ENCODE data around the gene PBRM1.

Gene PBRM1

DNA sequence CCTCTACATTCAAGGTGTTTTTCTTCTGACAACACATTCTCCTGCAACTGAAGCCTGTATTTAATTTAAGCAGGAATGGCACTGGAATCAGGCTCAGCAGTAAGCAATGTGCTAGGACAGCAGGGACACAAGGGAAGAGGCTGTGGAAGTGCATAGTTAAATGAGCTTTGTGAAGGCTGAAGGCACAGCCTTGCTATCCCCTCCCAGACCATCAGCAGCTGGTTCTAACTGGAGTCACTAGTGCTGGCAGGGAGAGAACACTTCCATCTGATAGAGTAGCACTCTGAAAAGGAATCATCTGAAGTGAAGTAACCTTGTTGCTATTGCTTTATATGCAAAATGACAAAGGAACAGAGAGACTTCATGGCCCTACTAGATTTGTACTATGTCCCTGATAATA, 134.6 kb downstream of the PBRM1 start:
- no peaks in the 10 kb centered on the region for H3K4me1 ChIP-seq (ENCODE audit: control insufficient read depth, insufficient read depth, low read length)
- H3K27ac ChIP-seq (ENCODE audit: low read length) = no peak overlapping the region
- peaks cover 26 to 41% of the 10 kb centered on the region in 2 donors for H3K36me3 ChIP-seq (ENCODE audit: control insufficient read depth in 2 of 2, insufficient read depth in 2 of 2, low read length in 2 of 2)
- no peak overlapping the region for H3K4me3 ChIP-seq (ENCODE audit: low read length in 2 of 2)
- H3K9me3 ChIP-seq (ENCODE audit: control insufficient read depth in 2 of 2, low read length in 2 of 2) = no peaks in the 10 kb centered on the region
- H3K27me3 ChIP-seq (ENCODE audit: control insufficient read depth in 1 of 2, insufficient read depth in 2 of 2, low read length in 2 of 2) = no peaks in the 10 kb centered on the region
- H3K9ac ChIP-seq (ENCODE audit: low read length in 2 of 2) = no peak overlapping the region

DNA sequence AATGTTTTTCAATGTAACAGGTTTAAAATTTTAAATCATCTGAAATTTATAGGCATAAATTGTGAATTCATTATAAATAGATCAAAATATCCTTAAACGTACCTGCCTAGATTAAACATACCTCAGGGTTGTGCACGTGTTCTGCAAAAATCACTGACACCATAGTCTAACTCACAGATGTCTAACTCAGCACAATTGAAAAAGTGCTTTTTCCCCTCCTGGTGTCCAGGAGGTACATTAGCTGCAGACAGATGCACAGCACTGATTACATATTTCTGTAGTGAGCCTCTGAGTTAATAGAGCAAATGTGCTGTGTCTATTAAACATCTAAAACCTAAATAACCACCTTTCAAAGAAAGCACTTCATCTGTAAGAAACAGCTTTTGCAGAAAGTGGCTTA, 138.6 kb downstream of the PBRM1 start:
- no peak overlapping the region for H3K9ac ChIP-seq (ENCODE audit: low read length in 2 of 2)
- peaks cover 10 to 29% of the 10 kb centered on the region in 2 donors for H3K36me3 ChIP-seq (ENCODE audit: control insufficient read depth in 2 of 2, insufficient read depth in 2 of 2, low read length in 2 of 2)

DNA sequence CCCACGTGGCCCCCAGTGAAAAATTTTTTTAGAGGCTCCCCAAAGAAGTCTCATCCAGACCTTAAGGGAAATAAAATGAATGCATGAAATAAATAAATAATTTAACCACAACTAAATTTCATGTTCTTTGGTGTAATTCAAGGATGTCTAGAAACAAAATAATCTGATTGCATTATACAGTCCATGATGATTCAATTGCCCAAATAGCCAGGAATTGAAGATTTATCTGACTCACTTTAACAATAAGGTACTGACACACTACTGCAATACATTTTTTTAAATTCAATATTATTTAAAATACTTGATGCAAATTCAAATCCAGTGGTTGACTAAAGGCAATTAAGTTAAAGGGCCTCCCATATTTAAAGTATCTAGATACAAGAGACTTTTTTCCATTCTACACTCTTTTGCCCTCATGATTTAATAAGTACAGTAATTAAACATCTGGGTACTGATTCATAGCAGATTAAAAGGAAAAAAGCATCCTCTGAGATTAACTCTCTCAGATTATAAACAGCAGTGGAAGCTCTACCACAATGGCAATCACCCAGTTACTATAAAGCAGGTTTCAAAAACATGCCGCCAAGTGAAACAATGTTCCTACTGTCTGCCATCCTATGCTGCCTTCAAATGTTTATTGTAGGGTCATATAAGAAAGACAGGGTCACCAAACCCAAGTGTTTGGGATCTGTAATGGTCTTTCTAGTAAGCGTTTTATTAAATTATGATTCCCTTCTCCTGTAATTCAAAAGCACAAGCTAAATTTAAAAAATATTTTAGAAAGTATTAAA, 139.4 kb downstream of the PBRM1 start:
- Histone ChIP-seq H3K27me3 (ENCODE audit: control insufficient read depth in 1 of 2, insufficient read depth in 2 of 2, low read length in 2 of 2) (no peaks in the 10 kb centered on the region), H3K4me1 (ENCODE audit: control insufficient read depth, insufficient read depth, low read length) (no peaks in the 10 kb centered on the region), H3K4me3 (ENCODE audit: low read length in 2 of 2) (no peak overlapping the region), H3K36me3 (ENCODE audit: control insufficient read depth in 2 of 2, insufficient read depth in 2 of 2, low read length in 2 of 2) (peaks cover 10 to 22% of the 10 kb centered on the region in 2 donors), H3K27ac (ENCODE audit: low read length) (no peak overlapping the region), H3K9ac (ENCODE audit: low read length in 2 of 2) (no peak overlapping the region), H3K9me3 (ENCODE audit: control insufficient read depth in 2 of 2, low read length in 2 of 2) (no peaks in the 10 kb centered on the region)

More for the DNA sequence above, 138.6 kb downstream of the PBRM1 start:
- no peak overlapping the region for H3K4me3 ChIP-seq (ENCODE audit: low read length in 2 of 2)
- H3K27me3 ChIP-seq (ENCODE audit: control insufficient read depth in 1 of 2, insufficient read depth in 2 of 2, low read length in 2 of 2) = no peaks in the 10 kb centered on the region
- H3K4me1 ChIP-seq (ENCODE audit: control insufficient read depth, insufficient read depth, low read length) = no peaks in the 10 kb centered on the region
- no peak overlapping the region for H3K27ac ChIP-seq (ENCODE audit: low read length)
- H3K9me3 ChIP-seq (ENCODE audit: control insufficient read depth in 2 of 2, low read length in 2 of 2) = no peaks in the 10 kb centered on the region

DNA sequence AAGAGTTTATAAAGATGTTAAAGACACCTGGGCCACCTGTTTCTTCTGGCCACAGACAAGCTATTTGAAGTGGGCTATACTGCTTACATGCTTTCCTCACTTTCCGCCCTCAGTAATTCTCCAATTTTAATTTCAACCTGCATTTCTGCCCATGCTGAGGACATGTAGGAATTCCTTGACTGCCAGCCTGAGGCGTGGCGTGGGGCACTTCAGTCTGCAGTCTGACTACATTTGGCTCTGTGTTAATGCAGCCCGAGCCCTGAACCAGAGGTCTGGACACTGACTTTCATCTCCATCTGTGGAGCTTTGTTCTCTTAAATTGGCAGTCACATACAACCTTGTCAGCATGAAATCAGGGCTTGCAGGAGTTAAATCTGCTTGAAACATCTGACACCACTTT, 140.8 kb downstream of the PBRM1 start:
- H3K36me3 ChIP-seq (ENCODE audit: control insufficient read depth in 2 of 2, insufficient read depth in 2 of 2, low read length in 2 of 2) = peaks cover 13 to 15% of the 10 kb centered on the region in 2 donors
- no peak overlapping the region for H3K9ac ChIP-seq (ENCODE audit: low read length in 2 of 2)
- H3K9me3 ChIP-seq (ENCODE audit: control insufficient read depth in 2 of 2, low read length in 2 of 2) = no peaks in the 10 kb centered on the region
- H3K4me1 ChIP-seq (ENCODE audit: control insufficient read depth, insufficient read depth, low read length) = no peaks in the 10 kb centered on the region
- H3K4me3 ChIP-seq (ENCODE audit: low read length in 2 of 2) = no peak overlapping the region
- H3K27me3 ChIP-seq (ENCODE audit: control insufficient read depth in 1 of 2, insufficient read depth in 2 of 2, low read length in 2 of 2) = no peaks in the 10 kb centered on the region
- H3K27ac ChIP-seq (ENCODE audit: low read length) = no peak overlapping the region

DNA sequence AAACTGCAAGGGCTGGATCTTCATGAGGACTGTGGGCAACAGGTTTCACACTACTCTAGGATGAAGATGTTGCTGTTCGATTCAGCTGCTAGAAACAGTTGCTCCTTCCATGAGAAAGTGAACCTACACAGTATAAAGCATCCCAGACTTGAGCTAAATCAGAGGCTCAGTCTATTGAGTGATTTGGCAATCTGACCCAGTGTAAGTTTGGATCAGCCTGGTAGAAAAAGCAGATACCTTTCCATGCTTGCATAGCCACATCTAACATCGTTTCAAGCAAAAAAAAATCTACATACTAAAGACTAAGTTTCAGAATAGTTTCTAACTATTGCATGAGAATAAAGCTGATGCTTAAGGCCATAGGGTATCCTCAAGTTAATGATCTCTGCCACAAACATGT, 144.7 kb downstream of the PBRM1 start:
- Histone ChIP-seq H3K4me3 (ENCODE audit: low read length in 2 of 2) (no peak overlapping the region), H3K27ac (ENCODE audit: low read length) (no peak overlapping the region), H3K9me3 (ENCODE audit: control insufficient read depth in 2 of 2, low read length in 2 of 2) (no peaks in the 10 kb centered on the region), H3K27me3 (ENCODE audit: control insufficient read depth in 1 of 2, insufficient read depth in 2 of 2, low read length in 2 of 2) (no peaks in the 10 kb centered on the region), H3K36me3 (ENCODE audit: control insufficient read depth in 2 of 2, insufficient read depth in 2 of 2, low read length in 2 of 2) (peaks cover 5 to 10% of the 10 kb centered on the region in 2 donors), H3K4me1 (ENCODE audit: control insufficient read depth, insufficient read depth, low read length) (peaks cover 30% of the 10 kb centered on the region), H3K9ac (ENCODE audit: low read length in 2 of 2) (no peak overlapping the region)

DNA sequence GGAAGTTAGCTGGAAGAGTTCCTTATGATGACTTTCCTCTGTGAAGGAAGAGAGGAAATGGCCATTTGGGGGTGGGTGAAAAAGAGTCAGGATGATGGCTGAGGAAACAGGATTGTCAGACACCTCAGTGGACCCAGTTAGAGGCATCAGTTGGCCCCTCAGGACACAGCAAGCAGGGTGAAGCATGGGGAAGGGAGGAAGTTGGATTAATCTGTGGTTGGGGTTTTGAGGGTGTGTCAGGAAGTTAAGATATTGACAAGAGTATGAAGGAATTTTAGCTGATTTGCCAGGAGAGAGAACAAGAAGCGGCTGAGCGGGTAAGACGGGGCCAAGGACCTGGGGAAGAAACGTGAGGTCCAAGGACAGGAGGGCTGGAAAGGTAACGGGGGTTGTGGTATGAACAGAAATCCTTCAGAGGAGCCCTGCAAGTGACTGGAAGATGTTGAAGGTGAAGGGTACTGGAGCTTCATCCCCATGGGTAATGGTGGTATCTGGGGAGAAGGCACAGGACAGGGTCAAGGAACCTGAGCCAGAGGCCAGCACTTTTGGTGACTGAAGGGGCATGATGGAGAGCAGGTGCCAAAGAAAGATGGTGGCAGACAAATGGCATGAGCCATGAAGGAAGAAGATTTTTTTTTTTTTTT, 146.6 kb downstream of the PBRM1 start:
- Histone ChIP-seq H3K9me3 (ENCODE audit: control insufficient read depth in 2 of 2, low read length in 2 of 2) (no peaks in the 10 kb centered on the region), H3K27ac (ENCODE audit: low read length) (no peak overlapping the region), H3K27me3 (ENCODE audit: control insufficient read depth in 1 of 2, insufficient read depth in 2 of 2, low read length in 2 of 2) (no peaks in the 10 kb centered on the region), H3K4me1 (ENCODE audit: control insufficient read depth, insufficient read depth, low read length) (peaks cover 39% of the 10 kb centered on the region), H3K4me3 (ENCODE audit: low read length in 2 of 2) (no peak overlapping the region), H3K36me3 (ENCODE audit: control insufficient read depth in 2 of 2, insufficient read depth in 2 of 2, low read length in 2 of 2) (peaks cover 1 to 10% of the 10 kb centered on the region in 2 donors), H3K9ac (ENCODE audit: low read length in 2 of 2) (no peak overlapping the region)

DNA sequence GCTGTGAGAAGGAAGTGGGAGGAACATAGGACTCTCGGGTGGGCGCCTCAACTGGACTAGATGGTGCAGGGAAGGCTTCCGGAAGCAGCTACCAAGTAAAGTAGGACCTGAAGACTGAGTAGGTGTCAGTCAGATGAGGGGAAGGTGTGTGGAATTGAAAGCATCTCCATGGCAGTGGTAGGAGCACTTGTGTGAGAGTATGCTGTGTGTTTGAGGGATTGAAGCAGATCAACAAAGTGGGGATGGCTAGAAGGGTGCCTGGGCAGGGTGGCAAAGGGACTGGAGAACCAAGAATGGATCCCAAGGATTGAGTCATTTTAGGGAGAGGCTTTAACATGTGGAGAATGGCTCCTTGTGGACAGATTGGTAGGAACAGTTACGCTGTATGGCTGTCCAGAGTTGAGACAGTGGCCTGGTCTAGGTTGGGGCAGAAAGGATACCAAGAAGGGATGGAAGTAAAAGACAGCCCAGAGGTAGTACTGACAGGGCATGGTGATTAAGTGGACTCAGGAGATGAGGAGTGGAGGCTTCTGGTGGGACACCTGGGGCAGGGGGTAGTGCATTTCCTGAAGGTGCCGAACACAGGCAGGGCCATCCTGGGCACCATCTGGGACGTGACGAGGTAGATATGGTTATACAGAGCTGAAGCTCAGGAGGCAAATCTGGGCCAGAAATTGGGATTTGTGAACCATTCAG, 147.8 kb downstream of the PBRM1 start:
- Histone ChIP-seq H3K4me3 (ENCODE audit: low read length in 2 of 2) (peak overlapping the region; percentile 75 to 96), H3K4me1 (ENCODE audit: control insufficient read depth, insufficient read depth, low read length) (peaks cover 45% of the 10 kb centered on the region), H3K9me3 (ENCODE audit: control insufficient read depth in 2 of 2, low read length in 2 of 2) (no peaks in the 10 kb centered on the region), H3K36me3 (ENCODE audit: control insufficient read depth in 2 of 2, insufficient read depth in 2 of 2, low read length in 2 of 2) (peaks cover 0 to 10% of the 10 kb centered on the region in 2 donors), H3K27ac (ENCODE audit: low read length) (peak overlapping the region; percentile 88), H3K9ac (ENCODE audit: low read length in 2 of 2) (peak overlapping the region; percentile 64 to 70), H3K27me3 (ENCODE audit: control insufficient read depth in 1 of 2, insufficient read depth in 2 of 2, low read length in 2 of 2) (no peaks in the 10 kb centered on the region)

DNA sequence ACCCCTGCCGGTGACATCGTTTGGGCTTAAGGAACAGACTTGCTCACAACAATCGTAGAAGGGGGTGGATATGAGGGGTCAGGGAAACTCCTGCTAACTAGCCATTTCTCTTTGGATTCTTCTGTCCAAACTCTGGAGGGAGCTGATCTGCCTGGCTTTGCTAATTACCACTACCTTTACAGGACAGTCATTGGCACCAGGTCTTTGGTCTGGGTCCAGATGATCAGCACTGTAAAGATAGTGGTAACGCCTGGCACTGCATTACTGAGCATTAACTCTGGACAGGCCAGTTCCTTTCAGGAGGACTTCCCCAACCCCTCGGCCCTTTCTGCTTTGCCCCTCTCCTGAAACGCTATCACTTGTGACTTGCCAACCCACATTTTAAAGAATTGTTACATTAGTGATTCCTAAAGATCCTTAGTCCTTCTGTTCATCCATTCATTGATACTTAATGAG, 148.5 kb downstream of the PBRM1 start:
- no peaks in the 10 kb centered on the region for H3K9me3 ChIP-seq (ENCODE audit: control insufficient read depth in 2 of 2, low read length in 2 of 2)
- H3K4me3 ChIP-seq (ENCODE audit: low read length in 2 of 2) = peak overlapping the region; percentile 75 to 96
- H3K27me3 ChIP-seq (ENCODE audit: control insufficient read depth in 1 of 2, insufficient read depth in 2 of 2, low read length in 2 of 2) = no peaks in the 10 kb centered on the region
- H3K9ac ChIP-seq (ENCODE audit: low read length in 2 of 2) = peak overlapping the region; percentile 70 to 93
- peak overlapping the region; percentile 88 for H3K27ac ChIP-seq (ENCODE audit: low read length)
- peaks cover 0 to 10% of the 10 kb centered on the region in 2 donors for H3K36me3 ChIP-seq (ENCODE audit: control insufficient read depth in 2 of 2, insufficient read depth in 2 of 2, low read length in 2 of 2)
- peaks cover 49% of the 10 kb centered on the region for H3K4me1 ChIP-seq (ENCODE audit: control insufficient read depth, insufficient read depth, low read length)

DNA sequence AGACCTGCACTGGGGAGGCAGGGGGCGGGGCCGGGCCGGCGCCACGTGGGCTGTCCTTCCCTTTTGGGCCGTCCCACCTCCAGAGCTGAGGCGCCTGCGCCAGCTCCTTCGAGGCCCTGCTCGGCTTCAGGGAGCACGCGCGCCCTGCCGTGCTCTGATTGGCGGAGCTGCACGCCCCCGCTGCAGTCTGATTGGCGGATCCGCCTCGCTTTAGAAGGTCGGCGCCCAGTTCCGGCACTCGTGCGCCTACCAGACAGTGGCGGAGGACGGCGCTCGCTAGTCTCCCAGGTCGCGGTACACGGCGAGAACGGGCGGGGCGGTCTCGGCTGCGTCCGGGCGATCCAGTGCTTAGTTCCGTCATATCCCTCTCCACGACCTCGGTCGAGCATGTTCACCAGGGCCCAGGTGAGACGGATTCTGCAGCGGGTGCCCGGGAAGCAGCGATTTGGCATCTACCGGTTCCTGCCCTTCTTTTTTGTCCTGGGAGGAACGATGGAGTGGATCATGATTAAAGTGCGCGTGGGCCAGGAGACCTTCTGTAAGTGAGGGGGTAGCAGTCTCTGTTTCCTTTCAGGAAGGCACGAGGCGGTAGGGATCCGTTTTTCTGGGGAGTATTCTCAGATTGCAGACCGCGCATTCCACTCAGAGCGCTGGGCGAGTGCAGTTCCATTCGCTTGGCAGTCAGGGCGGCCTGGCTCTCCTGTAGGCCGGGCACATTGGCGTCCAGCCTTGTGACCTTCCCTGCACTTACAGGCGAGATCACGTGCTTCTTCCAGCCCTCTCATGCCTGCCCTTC, 149.1 kb downstream of the PBRM1 start, which contains the start of gene UQCC5:
UQCC5 (plus strand) TSS at position 237 of the 796 bp plus-strand sequence; CDS start at position 388, 151 bp downstream.
- Histone ChIP-seq H3K27me3 (ENCODE audit: control insufficient read depth in 1 of 2, insufficient read depth in 2 of 2, low read length in 2 of 2) (no peaks in the 10 kb centered on the region), H3K27ac (ENCODE audit: low read length) (peak within 1 kb of the TSS; percentile 88), H3K4me3 (ENCODE audit: low read length in 2 of 2) (peak within 1 kb of the TSS; percentile 75 to 96), H3K36me3 (ENCODE audit: control insufficient read depth in 2 of 2, insufficient read depth in 2 of 2, low read length in 2 of 2) (peaks cover 0 to 10% of the 10 kb centered on the region in 2 donors), H3K9me3 (ENCODE audit: control insufficient read depth in 2 of 2, low read length in 2 of 2) (no peaks in the 10 kb centered on the region), H3K9ac (ENCODE audit: low read length in 2 of 2) (peak within 1 kb of the TSS; percentile 70 to 93), H3K4me1 (ENCODE audit: control insufficient read depth, insufficient read depth, low read length) (peaks cover 49% of the 10 kb centered on the region)

DNA sequence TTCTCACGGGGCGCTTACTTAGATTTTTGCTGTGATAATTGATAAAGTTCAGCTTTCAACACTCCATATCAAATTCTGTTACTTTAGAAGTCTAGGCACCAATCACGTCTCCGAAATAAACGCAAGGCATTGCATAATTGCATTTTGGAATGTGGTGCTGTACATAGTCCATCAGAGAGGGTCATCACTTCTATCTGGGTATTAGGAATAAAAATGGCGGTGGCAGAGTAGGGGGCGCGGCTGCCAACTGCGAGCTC, 149.7 kb downstream of the PBRM1 start:
- Histone ChIP-seq H3K4me1 (ENCODE audit: control insufficient read depth, insufficient read depth, low read length) (peaks cover 49% of the 10 kb centered on the region), H3K9ac (ENCODE audit: low read length in 2 of 2) (no peak overlapping the region), H3K4me3 (ENCODE audit: low read length in 2 of 2) (peak overlapping the region; percentile 27 to 31), H3K27ac (ENCODE audit: low read length) (no peak overlapping the region), H3K9me3 (ENCODE audit: control insufficient read depth in 2 of 2, low read length in 2 of 2) (no peaks in the 10 kb centered on the region), H3K27me3 (ENCODE audit: control insufficient read depth in 1 of 2, insufficient read depth in 2 of 2, low read length in 2 of 2) (no peaks in the 10 kb centered on the region), H3K36me3 (ENCODE audit: control insufficient read depth in 2 of 2, insufficient read depth in 2 of 2, low read length in 2 of 2) (peaks cover 0 to 9% of the 10 kb centered on the region in 2 donors)
